Myocyte (in vitro differentiated cells): ENCODE results near the gene AREL1. TPM values are rescaled to one million over a fixed set of nuclear protein-coding genes. Genes with fewer than 3 reads are reported as not detected.
"Not testable (repeated sequence)": the region's sequence is repeated elsewhere in the genome, so short reads cannot be mapped to it uniquely, and the experiment has no call there.

Experiments
- DNase-seq: peaks from one replicate; pipeline ENCODE4 v3.0.0-alpha.2; 2012; ENCODE audit warnings: low read depth
- polyA plus RNA-seq: library from polyadenylated mRNA; unstranded; fragments of >200 nt; gene quantifications from one replicate; pipeline ENCODE4 v1.2.1, GENCODE V29; 2012; ENCODE audit warnings: missing spikeins
- total RNA-seq: library from RNA; depleted of rRNA; stranded (reverse); fragments of >200 nt; gene quantifications from 2 replicates; pipeline ENCODE4 v1.2.3, GENCODE V29; 2014

The AREL1 gene
- total RNA-seq: 26.6 and 31.4 TPM in 2 replicates
- 24.6 TPM for polyA plus RNA-seq

GRCh38 chr14:74712499-74713394 is at the start of gene AREL1, which contains the start of gene FCF1:
TSS of gene AREL1 (minus strand) at chr14:74713080. CDS start at chr14:74685615, 27,465 bp downstream.
TSS of gene FCF1 (plus strand) at chr14:74713144. CDS start at chr14:74713198, 54 bp downstream.
- DNase-seq: peak; percentile 92

- not testable (repeated sequence) for DNase-seq
Observed at GRCh38 chr14:74758505-74758904, 45.6 kb upstream of the AREL1 start.

- DNase-seq: no peak
Observed at GRCh38 chr14:74756326-74756725, 43.4 kb upstream of the AREL1 start.

- DNase-seq: no peak
Observed at GRCh38 chr14:74754899-74755298, 42.0 kb upstream of the AREL1 start.

- peak; percentile 32 for DNase-seq
Observed at GRCh38 chr14:74754157-74754556, 41.3 kb upstream of the AREL1 start.

- DNase-seq: no peak
Observed at GRCh38 chr14:74747237-74747636, 34.4 kb upstream of the AREL1 start.

- no peak for DNase-seq
Observed at GRCh38 chr14:74739293-74740030, 26.6 kb upstream of the AREL1 start.

- peak; percentile 51 for DNase-seq
Observed at GRCh38 chr14:74737753-74738325, 25.0 kb upstream of the AREL1 start.

- DNase-seq: no peak
Observed at GRCh38 chr14:74735125-74735524, 22.2 kb upstream of the AREL1 start.

GRCh38 chr14:74733221-74733620 is 20.3 kb upstream of the AREL1 start:
- DNase-seq: peak; percentile 76

GRCh38 chr14:74732387-74732786 is 19.5 kb upstream of the AREL1 start:
- DNase-seq: no peak

- DNase-seq: no peak
Observed at GRCh38 chr14:74723134-74723533, 10.3 kb upstream of the AREL1 start.

GRCh38 chr14:74720526-74720925 is 7.6 kb upstream of the AREL1 start:
- no peak for DNase-seq

- DNase-seq: no peak
Observed at GRCh38 chr14:74713395-74713735, 485 bp upstream of the AREL1 start.

GRCh38 chr14:74711651-74712050 is 1.2 kb downstream of the AREL1 start:
- no peak for DNase-seq

GRCh38 chr14:74710480-74710879 is 2.4 kb downstream of the AREL1 start:
- DNase-seq: no peak

- DNase-seq: no peak
Observed at GRCh38 chr14:74705613-74706500, 7.0 kb downstream of the AREL1 start.

- no peak for DNase-seq
Observed at GRCh38 chr14:74704656-74705055, 8.2 kb downstream of the AREL1 start.

- DNase-seq: no peak
Observed at GRCh38 chr14:74703043-74703442, 9.8 kb downstream of the AREL1 start.

GRCh38 chr14:74702293-74702692 is 10.6 kb downstream of the AREL1 start:
- DNase-seq: no peak

GRCh38 chr14:74698465-74698864 is 14.4 kb downstream of the AREL1 start:
- no peak for DNase-seq
